ENCODE measurements around the gene SETD7.

The SETD7 gene

DNA sequence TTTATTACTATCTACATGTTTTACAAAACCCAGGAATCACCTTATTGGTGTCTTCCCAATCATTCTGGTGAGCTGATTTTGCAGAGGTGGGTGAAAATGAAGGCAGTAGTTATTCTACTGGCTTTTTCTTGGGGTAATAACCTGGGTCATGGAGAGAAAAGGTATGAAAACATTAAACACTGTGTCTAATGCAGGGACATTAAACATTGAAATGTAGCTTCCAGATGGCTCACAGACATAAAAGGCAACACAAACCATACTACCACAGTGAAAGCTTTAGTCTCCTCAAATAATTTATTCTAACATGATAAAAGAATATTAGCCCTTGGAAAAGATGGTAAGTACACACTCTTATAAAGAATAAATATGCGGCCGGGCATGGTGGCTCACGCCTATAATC, 8.0 kb downstream of the SETD7 start:
- DNase-seq, result no peak

DNA sequence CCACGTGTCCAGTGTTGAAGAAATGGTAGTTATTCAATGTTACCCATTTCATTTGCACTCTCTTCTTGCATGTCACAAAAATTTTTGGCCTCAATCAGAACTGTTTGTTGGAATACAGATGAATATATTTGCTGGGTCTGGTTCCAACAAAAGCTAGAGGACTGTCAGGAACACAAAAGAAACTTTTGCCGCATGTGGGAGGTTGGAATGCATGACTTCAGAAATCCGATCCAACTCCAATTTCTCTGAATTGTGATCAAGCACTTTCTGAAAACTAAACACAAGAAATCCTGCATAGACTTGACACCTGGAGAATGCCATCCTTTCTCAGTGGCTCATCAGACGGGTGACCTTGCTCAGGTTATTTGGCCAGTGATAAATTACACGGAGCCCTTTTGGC, 15.4 kb downstream of the SETD7 start:
- DNase-seq, result no peak

DNA sequence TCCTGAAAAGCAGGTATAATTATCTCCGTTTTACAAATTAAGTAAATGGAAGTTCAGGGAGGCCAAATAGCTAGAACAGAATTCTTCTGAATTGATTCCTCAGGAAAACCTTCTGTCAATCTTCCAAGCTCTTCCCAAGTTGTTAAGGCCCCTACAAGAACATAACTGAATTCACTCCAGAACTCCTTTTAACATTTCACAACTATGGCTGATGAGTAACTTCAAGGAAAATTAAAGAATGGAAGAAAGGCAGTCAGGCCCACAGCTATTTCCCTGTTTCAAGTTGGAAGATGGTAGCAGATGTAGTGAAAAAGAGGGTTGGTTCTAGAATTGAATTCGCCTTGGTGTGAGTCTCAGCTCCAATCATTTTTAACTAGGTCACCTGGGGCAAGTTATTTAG, 15.9 kb downstream of the SETD7 start:
- no peak for DNase-seq

DNA sequence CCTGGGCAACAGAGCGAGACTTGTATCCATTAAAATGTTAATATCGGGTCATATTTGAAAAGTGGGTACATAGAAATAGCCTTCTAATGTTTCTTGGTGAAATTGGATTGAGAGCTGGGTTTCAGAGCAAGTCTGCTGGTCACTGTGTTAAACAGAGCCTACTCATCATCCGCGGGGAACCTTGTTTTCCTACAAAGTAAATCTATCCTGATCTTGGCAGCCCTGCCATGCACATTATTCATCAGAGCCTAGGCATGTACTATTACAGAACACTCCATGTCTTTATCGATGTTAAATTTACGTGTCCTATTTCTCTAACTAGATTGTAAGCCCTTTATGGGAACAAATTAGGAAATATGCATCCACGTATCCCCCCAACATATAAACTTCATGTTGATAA, 18.7 kb downstream of the SETD7 start:
- no peak for DNase-seq

DNA sequence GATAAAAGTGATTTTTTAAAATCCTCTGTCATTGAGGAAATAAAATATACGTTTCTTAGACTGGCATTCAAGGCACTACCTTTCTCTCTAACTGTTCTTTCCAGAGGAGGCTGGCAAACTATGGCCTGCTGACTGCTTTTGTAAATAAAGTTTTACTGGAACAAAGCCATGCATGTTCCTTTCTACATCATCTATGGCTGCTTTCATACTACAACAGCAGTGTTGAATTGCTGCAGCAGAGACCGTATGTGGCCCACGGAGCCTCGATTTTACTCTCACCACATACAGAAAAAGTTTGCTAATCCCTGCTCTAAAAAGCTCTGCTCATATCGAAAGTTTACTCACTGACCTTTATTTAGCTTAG, 20.2 kb downstream of the SETD7 start:
- peak; percentile 49 for DNase-seq

DNA sequence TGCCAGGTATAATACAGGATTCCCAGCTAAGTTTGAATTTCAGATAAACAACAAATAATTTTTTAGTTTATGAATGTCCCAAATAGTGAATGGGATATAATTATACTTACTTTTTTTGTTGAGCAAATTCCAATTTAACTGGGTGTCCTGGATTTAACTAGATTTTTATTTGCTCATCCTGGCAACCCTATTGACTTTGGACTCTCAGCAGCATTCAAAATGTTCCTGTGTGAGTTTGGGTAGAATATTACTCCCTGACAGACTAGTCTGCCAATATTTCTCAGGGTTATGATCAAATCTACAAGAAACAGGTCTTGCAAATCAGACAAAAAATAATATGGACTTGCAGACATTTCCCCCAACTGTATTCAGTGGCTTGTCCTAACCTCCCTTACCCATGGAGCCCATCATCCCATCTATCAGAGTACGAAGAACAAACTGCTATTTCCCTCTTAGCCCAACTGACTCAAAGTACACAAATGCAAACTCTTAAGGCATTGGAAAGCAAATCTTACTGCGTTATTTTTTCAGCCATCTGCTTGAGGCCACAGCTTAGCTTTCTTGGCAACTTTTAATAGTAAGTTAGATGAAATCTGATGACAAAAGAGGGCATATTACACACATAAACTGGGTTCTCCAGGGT, 20.7 kb downstream of the SETD7 start:
- DNase-seq, result peak; percentile 49

DNA sequence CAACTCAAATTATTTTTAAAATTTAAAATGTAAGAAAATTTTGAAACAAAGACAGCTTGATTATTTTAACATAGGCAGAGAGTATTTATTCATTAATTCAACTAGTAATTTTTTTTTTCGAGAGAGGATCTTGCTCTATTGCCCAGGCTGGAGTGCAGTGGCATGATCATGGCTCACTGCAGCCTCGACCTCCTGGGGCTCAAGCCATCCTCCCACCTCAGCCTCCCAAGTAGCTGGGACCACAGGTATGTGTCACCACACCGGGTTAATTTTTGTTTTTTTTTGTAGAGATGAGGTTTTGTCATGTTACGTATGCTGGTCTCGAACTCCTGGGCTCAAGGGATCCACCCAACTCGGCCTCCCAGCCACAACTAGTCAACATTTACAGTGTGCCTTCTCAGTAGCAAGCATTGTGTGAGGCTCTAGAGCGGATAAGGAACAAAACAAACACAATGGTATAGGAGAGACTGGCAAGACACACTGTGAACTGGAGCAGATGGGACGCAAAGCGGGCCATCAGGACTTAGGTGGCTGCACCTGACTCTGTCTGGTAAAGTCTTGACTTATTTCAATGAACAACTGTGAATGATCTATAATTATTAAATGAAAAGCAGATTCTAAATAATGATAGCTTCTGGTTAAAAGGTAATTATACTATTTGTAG, 21.6 kb downstream of the SETD7 start:
- DNase-seq, result no peak

DNA sequence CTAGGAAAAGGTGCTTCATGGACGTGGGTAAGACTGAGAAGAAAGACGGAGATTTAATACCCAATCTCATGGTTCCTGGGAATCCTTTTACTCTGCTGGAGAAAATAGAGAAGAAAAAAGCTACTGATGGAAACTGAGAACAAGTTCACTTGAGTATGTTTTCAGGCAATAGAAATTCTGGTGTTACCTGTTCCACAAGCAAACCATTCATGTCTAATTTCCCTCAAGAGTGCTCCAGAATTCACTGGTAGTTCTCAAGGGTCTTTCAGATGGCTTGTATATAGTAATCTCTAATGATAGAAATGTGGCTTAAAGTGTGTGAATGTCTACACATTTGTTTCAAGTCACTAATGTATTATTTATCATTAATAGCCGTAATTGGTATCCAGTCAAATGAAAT, 22.5 kb downstream of the SETD7 start:
- no peak for DNase-seq

DNA sequence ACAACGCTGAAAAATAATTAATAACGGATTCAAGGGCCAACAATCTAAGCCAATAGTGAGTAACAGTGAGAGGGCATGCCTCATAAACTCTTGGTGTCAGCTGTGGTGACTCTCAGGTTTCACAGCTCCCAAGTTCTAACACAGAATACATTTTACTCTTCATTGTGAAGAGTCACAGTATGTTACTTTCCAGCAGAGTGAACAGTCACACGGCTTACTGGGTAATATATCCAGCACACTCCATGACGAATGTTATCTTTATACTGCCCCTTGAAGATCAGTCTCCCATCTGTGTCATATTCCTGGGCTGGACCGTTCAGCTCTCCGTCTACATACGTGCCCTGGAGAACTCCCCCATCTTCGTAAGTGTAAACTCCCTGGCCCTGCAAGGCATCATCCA, 23.1 kb downstream of the SETD7 start:
- DNase-seq, result peak; percentile 23

DNA sequence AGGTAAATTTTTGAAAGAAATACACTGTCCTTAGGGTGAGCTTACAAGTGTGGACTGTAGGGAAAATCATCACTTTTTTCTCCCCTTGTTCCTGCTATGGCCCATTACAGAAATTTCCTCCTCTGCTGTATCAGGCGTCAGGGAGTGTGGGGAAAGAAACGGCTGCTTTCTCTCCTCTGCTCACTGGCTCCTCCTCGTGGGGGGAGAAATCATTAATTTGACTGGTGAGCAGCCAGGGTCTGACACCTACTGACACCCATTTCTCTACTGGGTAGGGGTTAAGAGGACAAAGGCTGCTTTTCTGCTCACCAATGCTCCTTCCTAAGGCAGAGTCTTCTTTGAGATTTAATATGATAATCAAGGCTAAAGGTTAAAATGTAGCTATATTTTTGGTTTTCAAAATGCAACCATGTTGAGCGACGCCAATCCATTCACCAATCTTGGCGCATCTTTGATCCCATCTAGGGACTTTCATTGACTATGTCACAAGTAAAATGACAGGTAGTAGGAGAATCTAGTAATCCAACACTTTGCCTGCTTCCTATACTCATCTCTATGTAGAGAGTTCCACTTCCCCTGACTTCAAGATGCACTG, 25.1 kb downstream of the SETD7 start:
- DNase-seq, result no peak

DNA sequence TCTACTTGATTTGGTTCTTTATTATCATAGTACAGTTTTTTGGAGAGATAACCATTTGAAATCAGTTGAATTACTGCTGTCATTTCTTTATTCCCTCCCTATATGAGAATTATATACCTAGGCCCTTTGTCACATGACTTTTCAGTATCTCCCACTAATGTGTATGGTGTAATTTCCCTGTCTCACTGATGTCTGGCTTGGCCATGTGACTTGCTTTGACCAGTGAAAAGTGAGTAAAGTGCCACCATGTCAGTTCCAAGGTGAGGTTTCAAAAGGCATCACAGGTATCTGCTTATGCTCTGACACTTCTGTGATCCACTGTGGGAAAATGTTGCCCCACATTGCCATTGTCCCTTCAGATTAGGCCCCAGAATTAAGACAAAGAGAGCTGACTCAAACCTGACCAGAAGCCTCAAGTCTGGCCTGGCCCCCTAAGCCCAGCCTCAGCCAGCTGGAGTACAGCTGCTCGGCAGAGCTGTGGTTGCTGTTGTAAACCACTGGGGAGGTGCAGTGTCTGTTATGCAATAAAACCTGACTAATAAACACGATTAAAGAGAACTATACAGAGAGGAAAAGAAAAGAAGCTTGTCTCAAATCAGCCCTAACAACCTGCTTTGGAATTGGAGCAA, 27.5 kb downstream of the SETD7 start:
- DNase-seq, result no peak

DNA sequence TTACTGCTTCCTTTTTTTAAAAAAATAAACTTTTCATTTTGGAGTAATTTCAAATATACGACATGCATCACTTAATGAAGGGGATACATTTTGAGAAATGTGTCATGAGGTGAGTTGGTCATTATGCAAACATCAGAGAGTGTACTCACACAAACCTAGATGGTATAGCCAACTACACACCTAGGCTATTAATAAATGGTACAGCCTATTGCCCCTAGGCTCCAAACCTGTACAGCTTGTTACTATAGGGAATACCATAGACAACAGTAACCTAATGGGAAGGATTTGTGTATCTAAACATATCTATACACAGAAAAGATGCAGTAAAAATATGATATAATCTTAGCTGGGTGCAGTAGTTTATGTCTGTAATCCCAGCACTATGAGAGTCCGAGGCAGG, 29.1 kb downstream of the SETD7 start:
- no peak for DNase-seq

DNA sequence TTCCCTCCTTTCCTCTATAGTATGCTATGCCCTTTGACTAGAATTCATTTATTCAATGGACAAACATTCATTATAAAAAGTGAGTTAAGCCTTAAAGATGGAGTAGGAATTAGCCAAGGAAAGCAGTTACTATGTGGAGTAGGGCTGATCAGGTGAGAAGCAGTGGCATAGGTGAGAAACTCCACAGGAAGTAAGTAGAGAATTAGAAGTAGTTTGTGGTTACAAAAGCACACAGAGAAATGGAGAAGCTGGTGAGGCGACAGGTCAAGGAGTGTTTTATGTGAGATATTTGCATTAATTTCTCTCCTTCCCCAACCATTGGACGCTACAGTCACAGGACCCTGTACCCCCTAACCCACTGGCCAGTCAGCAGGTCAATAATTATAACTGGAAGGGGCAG, 30.6 kb downstream of the SETD7 start:
- no peak for DNase-seq

DNA sequence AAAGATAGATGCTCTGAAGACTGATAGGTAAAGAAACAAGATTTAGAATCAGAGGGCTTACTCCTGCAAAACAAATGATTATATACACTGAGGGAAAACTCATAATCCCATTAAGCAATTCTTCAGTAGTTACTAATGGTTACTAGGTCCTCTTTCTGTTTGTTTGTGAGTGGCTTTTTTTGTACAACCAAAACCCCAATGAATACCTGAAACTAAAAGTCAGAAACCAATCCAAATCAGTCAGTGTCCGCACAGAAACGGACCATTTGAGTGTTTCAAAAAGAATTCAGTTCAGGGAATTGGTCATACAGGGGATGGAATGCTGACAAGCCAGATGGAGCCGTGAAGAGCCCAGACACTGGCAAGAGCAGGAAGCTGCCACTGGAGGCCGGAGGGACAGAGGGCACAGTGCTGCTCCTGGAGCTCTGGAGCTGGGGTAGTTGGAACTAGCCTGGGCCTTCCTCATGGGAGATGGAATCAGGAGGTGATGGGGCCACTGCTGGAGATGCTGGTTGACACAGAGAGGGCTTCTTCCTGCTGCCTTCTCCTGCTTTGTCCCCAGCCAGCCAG, 31.9 kb downstream of the SETD7 start:
- no peak for DNase-seq

DNA sequence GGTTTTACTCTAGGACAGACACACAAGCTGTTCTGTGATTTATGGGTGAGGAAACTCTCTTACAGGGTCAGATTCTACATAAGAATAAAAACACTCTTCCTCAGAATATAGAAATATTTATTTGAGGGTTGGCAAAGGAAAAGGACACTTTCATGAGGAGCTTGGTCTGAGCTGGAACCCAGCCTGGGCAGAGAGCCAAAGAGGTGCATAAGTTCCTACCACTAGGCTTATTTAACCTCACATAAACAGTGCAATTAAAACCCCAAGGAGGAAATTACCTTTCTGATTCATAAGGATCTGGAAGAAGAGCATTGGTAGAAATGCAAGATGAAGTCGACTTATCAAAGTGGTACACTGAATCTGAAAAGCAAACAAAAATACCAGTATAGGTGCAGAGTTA, 32.9 kb downstream of the SETD7 start:
- no peak for DNase-seq

DNA sequence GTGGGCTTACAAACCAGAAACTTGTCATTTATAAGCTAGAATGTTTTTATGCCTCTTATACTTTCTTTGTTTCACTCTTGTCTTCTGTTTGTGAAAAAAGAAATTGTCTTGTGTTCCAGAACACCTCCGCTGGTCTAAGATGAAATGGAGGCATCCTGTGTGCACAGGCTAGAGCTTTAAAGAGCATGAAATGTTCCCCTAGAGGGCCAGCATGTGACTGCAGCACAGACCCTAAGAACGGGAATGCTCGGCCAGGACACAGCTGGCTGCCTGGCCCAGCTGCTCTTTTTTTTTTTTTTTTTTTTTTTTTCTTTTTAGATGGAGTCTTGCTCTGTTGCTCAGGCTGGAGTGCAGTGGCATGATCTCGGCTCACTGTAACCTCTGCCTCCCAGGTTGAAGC, 33.6 kb downstream of the SETD7 start:
- DNase-seq, result no peak

DNA sequence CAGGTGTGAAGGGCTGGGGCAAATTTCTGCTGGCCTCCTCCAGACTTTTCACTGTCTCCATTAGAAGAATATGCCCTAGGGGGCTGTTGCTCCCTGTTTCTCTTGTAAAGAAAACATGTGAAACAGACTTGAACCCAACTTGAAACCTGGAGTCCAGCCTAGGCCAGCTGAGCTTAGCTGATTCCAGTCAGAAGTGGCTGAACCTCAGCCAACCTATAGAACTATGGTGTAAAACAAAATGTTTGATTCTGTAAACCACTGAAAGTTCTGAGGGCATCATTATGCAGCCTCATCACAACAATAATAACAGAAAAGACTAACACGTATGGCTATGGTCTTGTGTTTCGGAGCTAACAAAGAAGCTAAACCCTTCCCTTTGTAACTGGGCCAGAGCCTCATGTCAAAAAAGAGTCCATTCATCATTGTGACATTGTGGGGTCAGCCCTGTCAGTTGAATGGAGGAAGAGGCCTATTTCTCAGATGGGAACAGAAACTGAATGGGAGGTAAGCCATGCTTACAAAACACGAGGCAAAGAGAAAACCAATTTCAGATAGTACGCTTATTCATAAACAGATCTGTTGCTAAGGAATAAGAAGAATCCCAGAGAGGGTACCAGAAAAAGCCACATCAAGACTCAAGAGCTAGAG, 34.1 kb downstream of the SETD7 start:
- no peak for DNase-seq

DNA sequence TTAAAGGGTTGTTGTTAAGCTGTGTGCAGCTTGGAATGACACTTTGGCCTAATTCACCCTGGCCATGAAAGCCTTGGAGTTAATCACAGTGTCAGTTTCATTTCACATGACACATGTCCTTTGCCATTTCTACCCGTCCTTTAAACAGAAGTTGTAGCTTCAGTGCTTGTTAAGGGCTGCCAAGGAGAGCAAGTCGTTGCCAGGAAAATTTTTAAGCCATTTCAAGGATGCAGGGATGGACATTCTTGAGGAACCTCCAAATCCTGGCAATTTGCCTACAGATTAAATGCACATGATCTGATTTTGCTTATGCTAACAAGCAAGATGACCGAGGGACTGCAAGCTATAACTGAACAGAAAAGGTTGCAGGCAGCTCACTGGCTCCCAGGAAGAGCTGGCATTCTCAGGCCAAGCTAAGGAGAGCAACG, 40.5 kb downstream of the SETD7 start:
- DNase-seq, result no peak

DNA sequence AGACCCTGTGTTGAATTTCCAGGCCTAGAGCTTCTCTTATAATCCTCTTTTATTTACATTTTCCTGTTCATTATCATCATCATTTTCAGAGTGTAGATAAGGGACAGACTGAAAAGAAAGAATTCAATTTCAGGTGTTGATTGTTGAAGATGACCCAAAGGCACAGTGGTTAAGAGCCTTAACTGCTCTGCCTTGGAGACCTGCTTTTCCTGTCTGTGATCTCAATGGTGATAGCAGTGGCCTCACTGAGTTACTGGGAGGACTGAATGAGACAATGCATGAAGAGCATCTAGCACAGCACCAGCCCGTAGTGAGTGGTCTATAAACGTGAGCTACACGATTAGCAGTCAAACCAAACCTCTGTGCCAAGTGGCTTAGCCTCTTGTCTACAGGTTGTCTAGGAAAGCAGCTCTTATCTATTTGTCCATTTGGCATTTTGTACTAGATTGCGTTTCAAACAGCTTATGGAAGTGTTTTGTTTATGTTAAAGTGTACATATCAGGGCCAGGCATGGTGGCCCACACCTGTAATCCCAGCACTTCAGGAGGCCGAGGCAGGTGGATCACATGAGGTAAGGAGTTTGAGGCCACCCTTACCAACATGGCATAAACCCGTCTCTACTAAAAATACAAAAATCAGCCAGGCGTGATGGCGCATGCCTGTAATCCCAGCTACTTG, 41.5 kb downstream of the SETD7 start:
- no peak for DNase-seq

DNA sequence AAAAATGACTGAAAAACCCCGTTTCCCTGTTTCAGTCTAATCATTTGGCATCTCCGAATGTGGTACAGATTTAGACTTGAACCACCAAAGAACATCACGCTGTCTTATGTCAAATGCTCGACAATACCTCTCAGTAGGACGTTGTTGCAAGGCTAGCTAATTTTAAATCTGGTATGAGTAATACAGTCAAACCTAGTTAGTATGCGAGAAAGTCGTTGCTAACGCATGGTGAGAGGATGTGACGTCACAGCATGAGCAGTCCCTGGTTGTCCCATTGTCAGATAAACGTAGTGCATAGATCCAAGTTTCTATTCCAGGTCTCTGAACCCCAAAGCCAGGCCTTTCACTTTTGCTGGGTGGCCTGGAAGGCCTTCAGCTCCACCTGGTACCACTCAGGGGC, 44.7 kb downstream of the SETD7 start:
- DNase-seq, result no peak

DNA sequence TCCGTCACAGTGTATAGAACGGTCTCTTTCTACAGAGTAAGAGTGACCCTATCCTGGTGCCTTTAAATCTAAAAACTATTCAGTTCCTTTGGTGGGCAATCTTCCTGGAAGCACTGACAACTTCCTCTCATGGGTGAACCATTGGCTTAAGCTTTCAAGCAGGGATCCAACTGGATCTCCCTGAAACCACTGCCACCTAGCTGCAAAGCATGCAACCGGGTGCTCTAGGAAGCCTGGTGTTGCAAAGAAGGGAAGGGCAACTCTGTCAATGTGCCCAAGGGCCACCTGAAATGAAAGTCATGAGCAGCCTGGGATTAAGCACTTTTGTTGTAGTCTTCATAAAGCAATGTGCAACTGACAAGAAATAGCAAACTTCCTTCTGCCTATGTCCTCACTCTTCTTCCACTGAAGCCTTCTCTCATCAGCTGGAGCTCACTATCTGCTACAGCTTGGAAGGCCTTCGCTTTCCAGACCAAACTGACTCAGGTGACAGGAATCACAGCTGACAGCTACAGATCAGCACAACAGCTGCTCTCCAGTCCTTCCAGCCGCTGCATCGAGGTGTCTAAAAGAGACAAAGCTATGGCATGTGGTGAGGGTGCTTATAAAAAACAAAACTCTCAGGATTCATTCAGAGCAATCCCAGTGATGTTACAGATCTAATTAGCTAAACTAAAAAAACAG, 46.1 kb downstream of the SETD7 start:
- DNase-seq, result no peak

DNA sequence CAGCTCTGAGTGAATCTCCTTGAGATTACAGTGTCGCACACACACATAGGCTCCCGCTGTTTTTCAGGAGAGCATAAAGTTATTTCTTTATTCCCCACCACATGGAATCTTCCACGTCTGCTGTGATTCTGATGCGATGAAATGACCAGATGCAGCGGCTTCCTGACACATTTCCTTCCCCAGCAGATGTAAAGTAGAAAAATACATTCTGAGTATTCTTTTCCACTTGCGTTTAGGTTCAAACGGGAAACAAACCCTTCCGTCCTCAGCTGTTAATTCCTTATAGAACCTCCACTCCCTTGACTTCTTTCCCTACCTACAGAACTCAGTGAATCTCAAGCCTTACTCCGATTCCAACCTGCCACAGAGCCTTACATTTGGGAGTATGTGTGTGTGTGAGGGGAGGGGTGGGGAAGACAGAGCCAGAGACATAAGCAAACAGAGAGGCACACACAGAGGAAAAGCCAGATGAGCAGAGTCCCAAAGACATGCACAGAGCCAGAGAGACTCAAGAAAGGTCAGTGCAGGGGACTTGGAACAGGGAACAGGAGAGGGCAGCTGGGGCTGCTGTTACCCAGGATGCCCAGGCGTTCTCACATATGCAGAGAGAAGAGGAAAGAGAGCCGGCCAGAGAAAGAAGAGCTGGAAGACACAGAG, 47.3 kb downstream of the SETD7 start:
- no peak for DNase-seq

Measured in NCI-H446 treated with DMSO at 0.1 percent for 48 hours (cell line).